Neural cell (in vitro differentiated cells): Measurements from ENCODE around the gene UBE2H. TPM values are rescaled to one million over a fixed set of nuclear protein-coding genes. Genes with fewer than 3 reads are reported as not detected.

Experiments used
- H2AFZ ChIP-seq: fragments of 200-600, 300-800 bp; sonication (generic), shearing (Covaris generic); 2 replicates; pipeline ENCODE4 v1.6.0; 2014; ENCODE audit warnings: low read depth, mild to moderate bottlenecking, antibody characterized with exemption, low read length, moderate library complexity
- H3F3A ChIP-seq: fragments of 200-600 bp; shearing (Covaris generic); 2 replicates; pipeline ENCODE4 v1.6.1; 2016; ENCODE audit warnings: mild to moderate bottlenecking, moderate library complexity, mixed read lengths, antibody characterized with exemption, low read length; ENCODE audit not compliant: insufficient read depth, poor library complexity, severe bottlenecking
- H3K27ac ChIP-seq: fragments of 200-600, 300-800 bp; sonication (generic), shearing (Covaris generic); 2 replicates; pipeline ENCODE4 v1.5.1; 2014; ENCODE audit warnings: mild to moderate bottlenecking, low read length, moderate library complexity
- H3K27me3 ChIP-seq: fragments of 300-800, 200-600 bp; sonication (generic), shearing (Covaris generic); 2 replicates; pipeline ENCODE4 v1.6.0; 2014; ENCODE audit warnings: mild to moderate bottlenecking, low read depth, low read length, moderate library complexity; ENCODE audit not compliant: insufficient read depth
- H3K36me3 ChIP-seq: fragments of 300-800, 200-600 bp; sonication (generic), shearing (Covaris generic); 2 replicates; pipeline ENCODE4 v1.5.1; 2014; ENCODE audit warnings: mild to moderate bottlenecking, antibody characterized with exemption, low read length, moderate library complexity; ENCODE audit not compliant: insufficient read depth
- H3K4me2 ChIP-seq: fragments of 300-800, 200-600 bp; sonication (generic), shearing (Covaris generic); 2 replicates; pipeline ENCODE4 v1.6.0; 2014; ENCODE audit warnings: mild to moderate bottlenecking, low read length
- H3K4me3 ChIP-seq: fragments of 300-800, 200-600 bp; sonication (generic), shearing (Covaris generic); 2 replicates; pipeline ENCODE4 v1.5.1; 2014; ENCODE audit warnings: mild to moderate bottlenecking, low read length, moderate library complexity
- H3K79me2 ChIP-seq: fragments of 200-600 bp; shearing (Covaris generic); replicated peaks from 2 replicates; pipeline ENCODE4 v1.6.0; 2014; ENCODE audit warnings: mild to moderate bottlenecking, low read length, moderate library complexity; ENCODE audit not compliant: insufficient read depth
- H3K9ac ChIP-seq: fragments of 300-800, 200-600 bp; sonication (generic), shearing (Covaris generic); 2 replicates; pipeline ENCODE4 v1.6.1; 2016; ENCODE audit warnings: mild to moderate bottlenecking, low read length, mixed read lengths
- H3K9me2 ChIP-seq: fragments of 200-600 bp; shearing (Covaris generic); 2 replicates; pipeline ENCODE4 v1.6.1; 2016; ENCODE audit warnings: mild to moderate bottlenecking, low read length, mixed read lengths; ENCODE audit not compliant: insufficient read depth
- H3K9me3 ChIP-seq: fragments of 200-600, 300-800 bp; sonication (generic), shearing (Covaris generic); 2 replicates; pipeline ENCODE4 v1.6.1; 2016; ENCODE audit warnings: mild to moderate bottlenecking, mixed run types, low read length, moderate library complexity, mixed read lengths
- H4K20me1 ChIP-seq: fragments of 200-600 bp; shearing (Covaris generic); 2 replicates; pipeline ENCODE4 v1.6.1; 2016; ENCODE audit warnings: mild to moderate bottlenecking, mixed run types; ENCODE audit not compliant: insufficient read depth
- CTCF ChIP-seq: fragments of 450-650 bp; IDR thresholded peaks from 2 replicates; pipeline ENCODE4 v1.5.1; 2014; ENCODE audit warnings: antibody characterized with exemption, mild to moderate bottlenecking, moderate library complexity; ENCODE audit not compliant: poor library complexity, severe bottlenecking
- EP300 ChIP-seq: fragments of 450-650 bp; conservative IDR thresholded peaks from 2 replicates; pipeline ENCODE4 v1.6.1; 2014; ENCODE audit warnings: antibody characterized with exemption, mild to moderate bottlenecking, moderate library complexity; ENCODE audit not compliant: poor library complexity, severe bottlenecking
- EZH2 ChIP-seq: fragments of 200-600, 300-800 bp; shearing (Covaris generic), sonication (generic); IDR thresholded peaks from 2 replicates; pipeline ENCODE4 v1.6.1; 2014; ENCODE audit warnings: antibody characterized with exemption, low read length, borderline replicate concordance, mild to moderate bottlenecking; ENCODE audit not compliant: insufficient read depth, poor library complexity, severe bottlenecking
- MXI1 ChIP-seq: fragments of 450-650 bp; conservative IDR thresholded peaks from 2 replicates; pipeline ENCODE4 v1.6.1; 2014; ENCODE audit warnings: antibody characterized with exemption, mild to moderate bottlenecking; ENCODE audit not compliant: poor library complexity, severe bottlenecking
- POLR2AphosphoS5 ChIP-seq: IDR thresholded peaks from 2 replicates; pipeline ENCODE4 v1.6.1; 2012
- RAD21 ChIP-seq: fragments of 450-650 bp; conservative IDR thresholded peaks from 2 replicates; pipeline ENCODE4 v1.6.1; 2014; ENCODE audit warnings: antibody characterized with exemption, mild to moderate bottlenecking, moderate library complexity
- REST ChIP-seq: IDR thresholded peaks from 2 replicates; pipeline ENCODE4 v1.6.1; 2012; ENCODE audit warnings: borderline replicate concordance
- SMC3 ChIP-seq: fragments of 450-650 bp; conservative IDR thresholded peaks from 2 replicates; pipeline ENCODE4 v1.6.1; 2014; ENCODE audit warnings: antibody characterized with exemption, mild to moderate bottlenecking, moderate library complexity; ENCODE audit not compliant: poor library complexity
- TAF1 ChIP-seq: IDR thresholded peaks from 2 replicates; pipeline ENCODE4 v1.6.1; 2012; ENCODE audit warnings: low read depth
- polyA plus RNA-seq: library from polyadenylated mRNA; depleted of rRNA; stranded (reverse); fragments of >200 nt; gene quantifications from 2 replicates; pipeline ENCODE4 v1.2.3, GENCODE V29; 2014

The UBE2H gene
- polyA plus RNA-seq, 1 donor from 2014 or later, result 96.1 TPM

DNA sequence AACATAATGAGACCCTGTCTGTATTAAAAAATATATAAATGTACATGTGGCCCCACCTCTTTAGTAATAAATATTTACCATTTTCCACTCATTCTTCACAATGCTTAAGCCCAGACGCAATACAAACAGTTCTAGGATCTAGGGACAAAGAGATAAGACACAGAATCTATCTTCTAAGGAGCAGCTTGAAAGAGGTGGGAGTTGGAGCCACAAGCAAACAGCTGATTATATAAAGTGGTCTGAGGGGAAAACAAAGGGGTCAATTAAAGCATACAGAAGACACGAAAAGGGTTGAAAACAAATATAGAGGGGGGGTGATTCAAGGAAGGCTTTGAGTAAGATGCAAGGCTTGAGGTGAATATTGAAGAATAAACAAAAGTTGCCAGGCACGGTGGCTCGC lies 43.1 kb downstream of the UBE2H start:
- Histone ChIP-seq H4K20me1 (peaks cover 5% of the 10 kb centered on the region), H3K79me2 (peaks cover 46% of the 10 kb centered on the region), H2AFZ (no peak overlapping the region), H3K36me3 (peaks cover 5% of the 10 kb centered on the region), H3K4me3 (no peak overlapping the region), H3K9me2 (no peaks in the 10 kb centered on the region), H3K27ac (no peak overlapping the region), H3F3A (no peaks in the 10 kb centered on the region), H3K9ac (no peak overlapping the region), H3K27me3 (no peaks in the 10 kb centered on the region), H3K4me2 (no peak overlapping the region), H3K9me3 (no peaks in the 10 kb centered on the region)
- TF ChIP-seq RAD21 (no peak), SMC3 (no peak), MXI1 (no peak)

GRCh38 chr7:129908181-129908580 lies 44.6 kb downstream of the UBE2H start:
- Histone ChIP-seq H3K27me3 (no peaks in the 10 kb centered on the region), H2AFZ (no peak overlapping the region), H3K27ac (no peak overlapping the region), H3K36me3 (peaks cover 5% of the 10 kb centered on the region), H3K4me3 (no peak overlapping the region), H3K9me2 (no peaks in the 10 kb centered on the region), H3K79me2 (peaks cover 38% of the 10 kb centered on the region), H4K20me1 (peaks cover 5% of the 10 kb centered on the region), H3K9me3 (no peaks in the 10 kb centered on the region), H3F3A (no peaks in the 10 kb centered on the region), H3K9ac (no peak overlapping the region), H3K4me2 (no peak overlapping the region)
- TF ChIP-seq POLR2AphosphoS5 (no peak), RAD21 (no peak), TAF1 (no peak), MXI1 (no peak), SMC3 (no peak), EP300 (no peak), CTCF (no peak), REST (no peak), EZH2 (no peak)
